ENCODE results near the gene SCYGR4.
A peak's percentile ranks its signal among the peaks of the same experiment; 100 is the strongest.
"Not testable (repeated sequence)": the region's sequence is repeated elsewhere in the genome, so short reads cannot be mapped to it uniquely, and the experiment has no call there.

Gene SCYGR4, protein sequence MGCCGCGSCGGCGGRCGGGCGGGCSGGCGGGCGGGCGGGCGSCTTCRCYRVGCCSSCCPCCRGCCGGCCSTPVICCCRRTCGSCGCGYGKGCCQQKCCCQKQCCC

GRCh38 chr2:227617316-227618230 lies at the start of gene SCYGR4:
Gene SCYGR4, plus strand, starts transcription at chr2:227617498. Its CDS starts 0 bp downstream, at chr2:227617498.
- DNase-seq = no peak

- no peak for DNase-seq
Observed at GRCh38 chr2:227568852-227569169, 48.5 kb upstream of the SCYGR4 start.

DNA sequence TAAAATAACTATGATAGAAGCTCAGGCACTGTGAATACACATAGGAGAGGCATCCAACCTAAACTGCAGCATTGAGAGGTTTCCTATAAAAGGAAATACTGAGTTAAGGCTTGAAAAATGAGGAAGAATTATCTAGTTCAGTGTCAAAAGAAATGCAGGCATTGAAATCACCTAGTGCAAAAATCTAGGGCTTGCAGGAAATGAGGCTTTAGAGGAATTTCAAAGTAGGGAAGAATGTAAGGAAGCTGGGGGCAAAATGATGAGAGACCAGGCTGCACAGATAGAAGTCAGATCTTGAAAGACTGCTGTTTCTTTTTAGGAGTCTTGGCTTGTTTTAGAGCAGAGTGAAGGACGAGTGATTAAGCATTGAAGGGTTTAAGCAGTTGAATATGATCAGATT lies 46.7 kb upstream of the SCYGR4 start:
- DNase-seq = no peak

DNA sequence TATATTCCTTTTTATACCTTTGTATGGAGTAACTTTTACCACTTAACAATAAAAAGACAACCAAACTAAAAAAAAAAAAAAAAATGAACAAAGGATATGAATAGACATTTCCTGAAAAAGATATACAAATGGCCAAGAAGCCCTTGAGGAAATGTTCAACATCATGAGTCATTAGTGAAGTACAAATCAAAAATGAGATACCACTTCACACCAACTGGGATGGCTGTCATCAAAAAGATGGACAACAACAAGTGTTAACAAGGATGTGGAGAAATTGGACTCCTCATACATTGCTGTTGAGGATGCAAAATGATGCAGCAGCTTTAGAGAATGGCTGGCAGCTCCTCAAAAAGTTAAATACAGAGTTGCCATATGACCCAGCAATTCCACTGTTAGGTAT lies 41.2 kb upstream of the SCYGR4 start:
- DNase-seq = no peak

DNA sequence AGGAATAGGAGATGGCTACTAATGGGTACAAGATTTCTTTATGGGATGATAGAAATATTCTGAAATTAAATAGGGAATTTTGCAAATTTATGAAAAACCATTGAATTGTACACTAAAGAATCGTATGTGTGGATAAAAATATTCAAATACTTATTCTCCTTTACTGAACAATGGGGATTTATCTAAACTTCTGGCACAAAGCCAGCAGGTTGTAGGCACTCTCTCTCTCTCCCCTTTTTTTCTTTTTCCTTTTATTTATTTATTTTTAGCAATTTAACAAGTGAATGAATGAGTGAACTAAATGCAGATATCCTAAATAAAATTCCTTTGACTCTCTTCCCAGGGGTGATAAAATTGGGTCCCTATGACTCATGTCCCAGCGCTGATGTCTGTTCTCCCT lies 40.5 kb upstream of the SCYGR4 start:
- no peak for DNase-seq

DNA sequence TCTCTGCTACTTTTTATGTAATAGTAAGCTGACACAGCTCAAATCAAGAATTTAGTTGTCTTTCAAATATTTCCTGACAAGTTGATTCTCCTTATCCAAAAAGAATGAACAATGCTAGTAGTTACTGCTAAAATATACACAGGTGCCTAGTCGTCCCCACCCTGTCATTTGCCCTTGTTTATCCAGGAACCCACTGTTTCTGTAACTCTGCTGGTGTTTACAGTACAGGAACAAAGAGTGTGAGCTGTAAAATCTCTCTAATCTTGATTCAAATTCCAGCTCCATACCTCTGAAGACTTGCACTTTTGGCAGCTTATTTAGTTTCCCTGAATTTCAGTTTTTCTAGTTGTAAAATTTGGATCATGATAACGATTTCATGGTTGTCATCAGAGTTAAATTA lies 39.7 kb upstream of the SCYGR4 start:
- DNase-seq = no peak

GRCh38 chr2:227578642-227579041 lies 38.7 kb upstream of the SCYGR4 start:
- no peak for DNase-seq

DNA sequence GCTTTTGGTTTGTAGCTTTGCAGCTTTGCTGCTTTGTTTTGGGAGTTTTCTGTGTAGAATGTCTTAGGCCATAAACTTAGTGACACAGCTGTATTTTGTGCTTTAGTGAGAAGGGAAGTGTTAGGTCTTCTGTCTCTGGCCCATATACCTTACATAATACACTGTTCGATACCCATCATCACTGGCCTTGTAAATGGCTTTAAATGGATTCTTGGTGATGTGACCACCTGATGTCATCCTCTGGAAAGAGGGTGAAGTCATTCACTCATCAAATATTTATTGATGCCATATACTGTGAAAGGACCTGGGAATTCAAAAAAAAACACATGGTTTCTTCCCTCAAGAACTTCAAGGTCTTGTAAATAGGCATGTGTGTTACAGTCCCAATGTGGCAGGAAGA lies 37.5 kb upstream of the SCYGR4 start:
- no peak for DNase-seq

DNA sequence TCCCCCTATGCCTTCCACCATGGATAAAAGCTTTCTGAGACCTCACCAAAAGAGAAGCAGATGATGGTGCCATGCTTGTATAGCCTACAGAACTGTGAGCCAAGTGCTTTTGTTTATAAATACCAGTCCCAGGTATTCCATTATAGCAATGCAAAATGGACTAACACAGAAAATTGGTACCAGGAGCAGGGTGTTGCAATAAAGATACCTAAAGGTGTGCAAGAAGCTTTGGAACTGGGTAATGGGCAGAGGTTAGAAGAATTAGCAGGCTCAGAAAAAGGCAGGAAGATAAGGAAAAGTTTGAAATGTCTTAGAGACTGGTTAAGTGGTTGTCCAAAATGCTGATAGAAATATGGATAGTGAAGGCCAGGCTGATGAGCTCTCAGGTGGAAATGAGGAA lies 34.9 kb upstream of the SCYGR4 start:
- DNase-seq = no peak

DNA sequence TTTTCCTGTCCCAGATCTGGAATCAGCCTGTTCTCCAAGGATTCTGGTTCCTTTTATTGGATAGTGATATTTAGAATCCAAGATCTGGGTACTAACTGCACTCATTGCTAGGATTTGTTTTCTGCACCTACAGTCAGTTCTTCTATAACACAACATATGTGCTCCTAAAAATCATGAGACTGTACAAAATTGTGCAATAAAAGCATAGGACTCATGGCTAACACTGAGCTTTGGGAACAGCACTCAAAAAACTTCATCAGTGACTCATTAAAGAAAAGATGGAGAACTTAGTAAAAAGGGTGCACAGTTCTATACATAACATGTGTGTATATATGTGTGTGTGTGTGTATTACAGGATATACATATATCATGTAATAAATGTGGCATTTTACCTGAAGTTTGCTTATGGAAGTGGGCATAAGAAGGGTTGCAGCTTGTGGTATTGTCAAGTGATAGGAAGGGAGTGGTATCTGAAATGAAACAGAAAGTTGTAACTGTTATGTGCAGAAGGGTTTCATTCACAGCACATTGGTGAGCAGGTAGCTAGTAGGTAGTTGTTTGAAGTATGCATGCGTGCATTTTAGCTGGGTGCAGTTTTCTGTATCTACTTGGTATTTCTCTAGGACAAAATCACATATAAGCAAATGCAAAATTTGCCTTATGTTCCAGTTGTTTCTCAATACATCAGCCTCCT lies 24.5 kb upstream of the SCYGR4 start:
- DNase-seq = no peak

DNA sequence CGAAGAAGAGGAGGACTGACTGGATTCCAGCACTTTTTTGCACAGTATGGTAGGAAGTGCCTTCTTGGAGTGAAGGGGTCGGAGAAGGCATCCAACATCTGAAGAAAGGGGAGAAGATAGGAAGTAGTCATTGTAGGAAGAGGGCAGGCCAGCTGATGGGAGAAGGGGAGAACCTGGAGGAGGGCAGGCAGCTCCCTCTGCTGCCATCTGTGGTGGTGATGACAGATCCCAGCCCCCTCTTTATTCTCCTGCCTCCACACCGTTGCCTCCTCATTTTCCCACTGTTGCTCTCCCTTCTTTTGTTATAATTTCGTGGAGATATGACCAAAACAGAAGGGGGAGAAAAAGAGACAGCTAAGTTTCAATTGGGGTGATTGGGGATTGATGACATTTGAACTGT lies 21.5 kb upstream of the SCYGR4 start:
- no peak for DNase-seq

GRCh38 chr2:227597036-227597435 lies 20.3 kb upstream of the SCYGR4 start:
- no peak for DNase-seq

DNA sequence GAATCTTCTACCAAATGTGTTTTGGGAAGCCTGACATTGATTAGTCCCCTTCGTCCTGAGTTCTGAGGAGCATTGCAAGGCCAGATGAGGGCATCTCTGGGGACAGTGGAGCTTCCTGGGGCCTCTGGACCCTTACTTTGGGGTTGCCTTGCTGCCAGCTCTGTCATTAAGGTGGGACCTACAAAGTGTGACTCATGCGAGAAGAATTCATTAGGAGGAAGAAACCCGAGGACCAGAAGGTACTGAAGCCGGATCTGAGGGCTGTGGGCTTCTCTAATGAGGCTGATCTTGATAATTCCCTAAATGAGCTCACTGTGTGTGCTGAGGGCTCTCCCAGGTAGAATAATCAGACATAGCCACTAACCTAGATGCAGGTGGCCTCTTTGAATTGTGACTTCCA lies 19.3 kb upstream of the SCYGR4 start:
- DNase-seq = no peak

- not testable (repeated sequence) for DNase-seq
Observed at GRCh38 chr2:227598835-227599503, 18.3 kb upstream of the SCYGR4 start, which contains the start of gene SCYGR2. Gene SCYGR2, plus strand, starts transcription at chr2:227598893. Its CDS starts 0 bp downstream, at chr2:227598893.

GRCh38 chr2:227602358-227602757 lies 14.9 kb upstream of the SCYGR4 start:
- DNase-seq = no peak

DNA sequence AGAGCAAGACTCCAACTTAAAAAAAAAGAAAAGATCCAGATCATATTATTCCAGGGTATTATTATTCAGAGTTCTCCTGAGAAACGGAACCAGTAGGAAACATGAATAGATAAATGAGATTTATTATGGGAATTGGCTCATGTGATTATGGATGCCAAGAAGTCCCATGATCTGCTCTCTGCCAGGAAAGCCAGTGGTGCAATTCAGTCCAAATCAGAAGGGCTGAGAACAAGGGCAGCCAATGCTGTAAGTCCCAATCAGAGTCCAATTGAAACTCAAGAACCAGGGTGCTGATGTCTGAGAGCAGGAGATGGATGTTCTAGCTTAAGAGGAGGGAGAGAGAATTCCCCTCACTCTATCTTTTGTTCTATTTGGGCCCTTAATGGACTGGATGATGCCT lies 10.8 kb upstream of the SCYGR4 start:
- no peak for DNase-seq

DNA sequence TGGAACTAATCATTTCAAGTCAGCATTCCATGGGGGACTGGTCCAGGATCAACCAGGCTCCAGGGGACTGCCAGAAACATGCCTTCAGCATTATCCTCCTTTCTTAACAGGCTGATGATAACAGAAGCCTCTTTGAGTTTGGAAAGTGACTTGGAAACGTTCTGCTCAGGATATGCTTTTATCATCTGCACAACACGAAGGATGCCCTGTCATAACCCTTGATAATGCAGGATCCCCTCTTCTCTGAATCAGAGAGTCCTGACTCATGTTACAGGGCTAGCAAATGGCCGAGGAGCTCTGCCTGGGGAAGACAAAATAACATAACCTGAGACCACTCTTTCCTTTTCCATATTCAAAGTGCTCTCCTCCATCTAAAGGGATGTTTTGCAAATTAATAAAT lies 9.4 kb upstream of the SCYGR4 start:
- no peak for DNase-seq

DNA sequence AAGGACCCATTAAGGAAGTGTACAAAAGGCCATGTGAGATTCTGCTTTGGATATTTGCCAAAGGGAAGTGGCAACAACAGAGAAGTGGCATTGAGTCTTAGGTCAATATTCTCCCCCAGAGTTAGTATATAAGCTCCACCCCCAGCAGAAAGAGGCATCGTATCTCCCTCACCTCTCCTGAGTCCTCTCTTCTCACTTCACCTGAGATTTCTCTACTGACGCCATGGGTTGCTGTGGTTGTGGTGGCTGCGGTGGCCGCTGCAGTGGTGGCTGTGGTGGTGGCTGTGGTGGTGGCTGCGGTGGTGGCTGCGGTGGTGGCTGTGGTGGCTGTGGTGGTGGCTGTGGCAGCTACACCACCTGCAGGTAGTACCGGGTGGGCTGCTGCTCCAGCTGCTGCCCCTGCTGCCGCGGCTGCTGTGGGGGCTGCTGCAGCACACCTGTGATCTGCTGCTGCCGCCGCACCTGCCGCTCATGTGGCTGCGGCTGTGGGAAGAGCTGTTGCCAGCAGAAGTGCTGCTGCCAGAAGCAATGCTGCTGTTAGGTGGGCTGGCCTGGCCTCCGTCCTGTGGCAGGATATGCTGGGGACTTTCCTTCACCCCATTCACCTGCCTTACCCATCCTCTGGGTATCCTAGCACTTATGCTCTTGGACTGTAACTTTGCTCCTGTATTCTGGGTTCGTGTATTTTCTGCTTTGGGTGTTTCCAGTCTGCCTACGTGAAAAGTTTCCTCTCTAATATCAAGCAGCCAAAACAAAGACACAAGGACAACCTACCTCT lies 8.5 kb upstream of the SCYGR4 start:
- DNase-seq = peak; percentile 39 to 57

DNA sequence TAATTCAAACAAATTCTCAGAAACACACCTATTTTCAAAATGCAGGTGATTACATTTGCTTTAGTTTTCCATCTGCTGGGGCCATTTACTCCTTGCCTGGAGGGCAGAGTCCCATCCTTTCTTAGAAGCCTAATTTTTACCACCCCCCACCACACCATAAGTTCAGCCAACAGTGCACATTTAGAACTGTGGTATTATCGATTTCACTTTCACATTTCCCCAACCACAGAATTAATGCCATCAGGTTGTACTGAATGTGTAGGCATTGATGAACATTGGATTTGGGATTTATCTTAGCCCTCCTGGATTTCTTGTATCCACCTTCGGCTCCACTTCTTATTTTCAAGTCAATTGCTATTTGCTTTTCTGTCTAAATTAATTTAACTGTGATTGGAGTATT lies 7.2 kb upstream of the SCYGR4 start:
- no peak for DNase-seq

- no peak for DNase-seq
Observed at GRCh38 chr2:227612546-227613271, 4.6 kb upstream of the SCYGR4 start.

DNA sequence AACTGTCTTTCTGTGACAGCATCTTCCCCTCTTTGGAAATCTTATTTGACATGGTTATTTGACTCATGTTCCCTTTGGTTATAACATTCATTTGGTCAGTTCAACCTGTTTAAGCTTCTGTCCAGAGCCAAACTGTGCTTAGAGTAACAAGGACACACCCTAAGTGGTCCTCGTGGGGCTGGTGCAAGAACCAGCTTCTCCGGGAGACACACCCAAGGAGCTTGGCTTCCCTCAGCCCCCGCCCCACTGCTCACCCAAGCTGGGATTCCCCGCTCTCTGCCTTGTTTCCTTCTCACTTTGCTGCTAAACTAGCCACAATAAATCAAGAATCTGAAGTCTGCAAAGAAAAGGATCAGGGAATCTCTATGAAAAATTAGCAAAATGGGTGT lies 4.0 kb upstream of the SCYGR4 start:
- no peak for DNase-seq

- DNase-seq = no peak
Observed at GRCh38 chr2:227614246-227614645, 3.1 kb upstream of the SCYGR4 start.
